Measurements from ENCODE around the gene PCAT7. TPM values are rescaled to one million over a fixed set of nuclear protein-coding genes. Genes with fewer than 3 reads are reported as not detected.

The PCAT7 gene
- total and polyA plus RNA-seq, 10 of the 15 experiments (the other 5 are each of a cell fraction or from before 2014, with no cell fraction given) = 0.04 TPM; not detected in 9

- intact Hi-C loops (cut with micrococcal nuclease; ENCODE audit: unreplicated experiment) = no loop called here
- no peak for FAIRE-seq
Observed at GRCh38 chr9:94607423-94607691, 52.5 kb downstream of the PCAT7 start.

More at GRCh38 chr9:94607423-94607691, 52.5 kb downstream of the PCAT7 start:
- BruUV-seq (replicated peaks) = no TSS peak
- ATAC-seq (no peak), DNase-seq (ENCODE audit: low read depth, low spot score) (no peak)
- ChIA-PET CTCF (interaction anchor here (0.9 kb wide), 1 partner anchor 120 kb away, joined by 3 read pairs; no protein-coding TSS in a partner anchor), POLR2A (no interaction called here), SMC1A (ENCODE audit: uncharacterized antibody, unreplicated experiment) (no interaction called here), RAD21 (ENCODE audit: unreplicated experiment) (no interaction called here)
- no peaks in the 10 kb centered on the region for H4K20me1 ChIP-seq (ENCODE audit: control insufficient read depth, insufficient read depth)
- no peak overlapping the region for H3K4me3 ChIP-seq
- no peaks in the 10 kb centered on the region for H3K9me3 ChIP-seq (replicated peaks; ENCODE audit: control insufficient read depth, insufficient read depth, low read length)
- no peaks in the 10 kb centered on the region for H3K79me2 ChIP-seq (ENCODE audit: control insufficient read depth, insufficient read depth, low read length)
- H3K9ac ChIP-seq (ENCODE audit: control insufficient read depth, insufficient read depth, low read length) = no peak overlapping the region
- H3K36me3 ChIP-seq (ENCODE audit: control insufficient read depth in 2 of 2, insufficient read depth in 2 of 2, low read length in 1 of 2) = no peaks in the 10 kb centered on the region
- H3K27ac ChIP-seq (ENCODE audit: control insufficient read depth, insufficient read depth) = no peak overlapping the region
- H2AFZ ChIP-seq (ENCODE audit: control insufficient read depth, low read depth, low read length) = no peak overlapping the region
- peaks cover 0 to 10% of the 10 kb centered on the region in 2 experiments; a peak in 2 of 4 replicates for H3K27me3 ChIP-seq (replicated peaks in 1 of 2; ENCODE audit: control insufficient read depth in 2 of 2, insufficient read depth in 2 of 2, low read length in 1 of 2)
- H3K4me2 ChIP-seq (ENCODE audit: control insufficient read depth, insufficient read depth) = no peak overlapping the region
- H3K4me1 ChIP-seq (ENCODE audit: control insufficient read depth, insufficient read depth, low read length) = peaks cover 3% of the 10 kb centered on the region; the same call in 1 of the 2 replicates
- 74% methylated on average over 8 of the region's 8 CpGs for WGBS (ENCODE audit: insufficient coverage, insufficient replicate concordance, low lambda C conversion rate, missing lambda C conversion rate)
- TF ChIP-seq KLF5 (IDR thresholded peaks at IDR 0.05; ENCODE audit: partially characterized antibody) (no peak), REST (IDR thresholded peaks at IDR 0.05; ENCODE audit: low read depth, low read length) (no peak), BACH1 (IDR thresholded peaks at IDR 0.05; ENCODE audit: borderline replicate concordance) (no peak), POLR2A (IDR thresholded peaks at IDR 0.05; ENCODE audit: low read depth, low read length) (no peak), KAT2A (conservative IDR thresholded peaks at IDR 0.05; ENCODE audit: control insufficient read depth, low read depth, low read length) (no peak), MYC (IDR thresholded peaks at IDR 0.05; ENCODE audit: insufficient read depth, insufficient read length, insufficient replicate concordance, low read length, severe bottlenecking) (no peak), KDM1A (IDR thresholded peaks at IDR 0.05; ENCODE audit: borderline replicate concordance) (no peak), RAD51 (IDR thresholded peaks at IDR 0.05) (no peak), DPF2 (IDR thresholded peaks at IDR 0.05) (no peak), USF2 (IDR thresholded peaks at IDR 0.05; ENCODE audit: borderline replicate concordance, low read depth, low read length) (no peak), NBN (IDR thresholded peaks at IDR 0.05) (no peak), E2F8 (IDR thresholded peaks at IDR 0.05; ENCODE audit: low read depth, partially characterized antibody) (no peak), ESRRA (IDR thresholded peaks at IDR 0.05; ENCODE audit: low read length) (no peak), MYB (IDR thresholded peaks at IDR 0.05; ENCODE audit: borderline replicate concordance, low read depth, low read length) (no peak), RCOR1 (conservative IDR thresholded peaks at IDR 0.05; ENCODE audit: low read depth, low read length) (no peak), SPI1 (IDR thresholded peaks at IDR 0.05; ENCODE audit: borderline replicate concordance, insufficient read depth, low read depth, low read length) (no peak)
- in situ Hi-C loops (cut with MboI) = no loop called here

Data from GM12878 (cell line).